ENCODE data around the gene STARD7.

- TF ChIP-seq POLR2A (IDR thresholded peaks at IDR 0.05): no peak
- TF ChIP-seq, protein P1, sequence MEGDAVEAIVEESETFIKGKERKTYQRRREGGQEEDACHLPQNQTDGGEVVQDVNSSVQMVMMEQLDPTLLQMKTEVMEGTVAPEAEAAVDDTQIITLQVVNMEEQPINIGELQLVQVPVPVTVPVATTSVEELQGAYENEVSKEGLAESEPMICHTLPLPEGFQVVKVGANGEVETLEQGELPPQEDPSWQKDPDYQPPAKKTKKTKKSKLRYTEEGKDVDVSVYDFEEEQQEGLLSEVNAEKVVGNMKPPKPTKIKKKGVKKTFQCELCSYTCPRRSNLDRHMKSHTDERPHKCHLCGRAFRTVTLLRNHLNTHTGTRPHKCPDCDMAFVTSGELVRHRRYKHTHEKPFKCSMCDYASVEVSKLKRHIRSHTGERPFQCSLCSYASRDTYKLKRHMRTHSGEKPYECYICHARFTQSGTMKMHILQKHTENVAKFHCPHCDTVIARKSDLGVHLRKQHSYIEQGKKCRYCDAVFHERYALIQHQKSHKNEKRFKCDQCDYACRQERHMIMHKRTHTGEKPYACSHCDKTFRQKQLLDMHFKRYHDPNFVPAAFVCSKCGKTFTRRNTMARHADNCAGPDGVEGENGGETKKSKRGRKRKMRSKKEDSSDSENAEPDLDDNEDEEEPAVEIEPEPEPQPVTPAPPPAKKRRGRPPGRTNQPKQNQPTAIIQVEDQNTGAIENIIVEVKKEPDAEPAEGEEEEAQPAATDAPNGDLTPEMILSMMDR (IDR thresholded peaks at IDR 0.05): no peak
Observed at GRCh38 chr2:96204836-96205624, 3.6 kb downstream of the STARD7 start.

Measured in gastroesophageal sphincter (tissue), 3 donors.